ENCODE data around the gene ILRUN. TPM values are rescaled to one million over a fixed set of nuclear protein-coding genes. Genes with fewer than 3 reads are reported as not detected.
"Not testable (repeated sequence)": the region's sequence is repeated elsewhere in the genome, so short reads cannot be mapped to it uniquely, and the experiment has no call there.

The ILRUN gene
- total RNA-seq, 4 donors from 2014 or later, result 77.5 to 84.1 (median 80.1) TPM

- ATAC-seq (ENCODE audit: low FRiP score) (no peak), DNase-seq (ENCODE audit: low spot score) (no peak)
- TF ChIP-seq CTCF (IDR thresholded peaks at IDR 0.05), result no peak
Observed at GRCh38 chr6:34663371-34663770, 33.2 kb downstream of the ILRUN start.

- TF ChIP-seq CTCF (IDR thresholded peaks at IDR 0.05), result no peak
- no peak for ATAC-seq (ENCODE audit: low FRiP score)
- DNase-seq (ENCODE audit: low spot score), result no peak
Observed at GRCh38 chr6:34661357-34661756, 35.2 kb downstream of the ILRUN start.

- no peak for TF ChIP-seq CTCF (IDR thresholded peaks at IDR 0.05)
- DNase-seq (ENCODE audit: low spot score) (no peak), ATAC-seq (ENCODE audit: low FRiP score) (no peak)
Observed at GRCh38 chr6:34658605-34659265, 37.8 kb downstream of the ILRUN start.

GRCh38 chr6:34657979-34658480, 38.5 kb downstream of the ILRUN start:
- DNase-seq (ENCODE audit: low spot score), result not testable (repeated sequence)
- ATAC-seq (ENCODE audit: low FRiP score), result peak; percentile 19

GRCh38 chr6:34657307-34657978, 39.1 kb downstream of the ILRUN start:
- TF ChIP-seq CTCF (IDR thresholded peaks at IDR 0.05), result no peak
- ATAC-seq (ENCODE audit: low FRiP score) (peak; percentile 84), DNase-seq (ENCODE audit: low spot score) (no peak)

- TF ChIP-seq CTCF (IDR thresholded peaks at IDR 0.05), result no peak
Observed at GRCh38 chr6:34657037-34657306, 39.6 kb downstream of the ILRUN start.

GRCh38 chr6:34656378-34657036, 40.1 kb downstream of the ILRUN start:
- DNase-seq (ENCODE audit: low spot score) (no peak), ATAC-seq (ENCODE audit: low FRiP score) (peak; percentile 33)
- TF ChIP-seq CTCF (IDR thresholded peaks at IDR 0.05), result no peak

More at GRCh38 chr6:34657037-34657306, 39.6 kb downstream of the ILRUN start:
- ATAC-seq (ENCODE audit: low FRiP score), result no peak
- DNase-seq (ENCODE audit: low spot score), result no peak

- ATAC-seq (ENCODE audit: low FRiP score); DNase-seq (ENCODE audit: low spot score): not testable (repeated sequence)
Observed at GRCh38 chr6:34655876-34656377, 40.6 kb downstream of the ILRUN start.
